Muscle layer of duodenum (tissue), 2 donors: Measurements from ENCODE around the gene TSPAN8.
"Not testable (repeated sequence)": the region's sequence is repeated elsewhere in the genome, so short reads cannot be mapped to it uniquely, and the experiment has no call there.

ENCODE experiments used
- H3K27ac ChIP-seq: one replicate; pipeline ENCODE4 v1.7.0; 2013; ENCODE audit warnings: mild to moderate bottlenecking, low read length
- H3K27me3 ChIP-seq: one replicate; pipeline ENCODE4 v1.7.0; 2013; ENCODE audit warnings: low read depth, mild to moderate bottlenecking, control low read depth, low read length
- H3K36me3 ChIP-seq, 2 donors: one replicate each; pipeline ENCODE4 v1.7.0; 2013; ENCODE audit warnings: low read length in 2 of 2, control low read depth in 1 of 2, mild to moderate bottlenecking in 1 of 2; ENCODE audit not compliant: insufficient read depth in 2 of 2, control insufficient read depth in 1 of 2
- H3K4me1 ChIP-seq, 2 donors: one replicate each; pipeline ENCODE4 v1.7.0; 2013; ENCODE audit warnings: low read length in 2 of 2, mild to moderate bottlenecking in 2 of 2, control low read depth in 1 of 2, moderate library complexity in 1 of 2; ENCODE audit not compliant: insufficient read depth in 2 of 2, control insufficient read depth in 1 of 2
- H3K4me3 ChIP-seq, 2 donors: one replicate each; pipeline ENCODE4 v1.7.0; 2013; ENCODE audit warnings: low read length in 2 of 2, low read depth in 1 of 2, mild to moderate bottlenecking in 1 of 2
- H3K9me3 ChIP-seq, 2 donors: one replicate each; pipeline ENCODE4 v1.7.0; 2013; ENCODE audit warnings: low read length in 2 of 2, control low read depth in 1 of 2, mild to moderate bottlenecking in 1 of 2; ENCODE audit not compliant: control insufficient read depth in 1 of 2
- donor health status: healthy.

The TSPAN8 gene

GRCh38 chr12:71183846-71184245 is 26.0 kb upstream of the TSPAN8 start:
- Histone ChIP-seq H3K4me3 (no peak overlapping the region), H3K36me3 (no peaks in the 10 kb centered on the region), H3K4me1 (no peaks in the 10 kb centered on the region), H3K9me3 (no peaks in the 10 kb centered on the region), H3K27me3 (no peaks in the 10 kb centered on the region), H3K27ac (no peak overlapping the region)

- Histone ChIP-seq H3K4me1 (no peaks in the 10 kb centered on the region), H3K36me3 (no peaks in the 10 kb centered on the region), H3K27ac (no peak overlapping the region), H3K27me3 (no peaks in the 10 kb centered on the region), H3K9me3 (no peaks in the 10 kb centered on the region), H3K4me3 (no peak overlapping the region)
Observed at GRCh38 chr12:71183018-71183417, 25.2 kb upstream of the TSPAN8 start.

DNA sequence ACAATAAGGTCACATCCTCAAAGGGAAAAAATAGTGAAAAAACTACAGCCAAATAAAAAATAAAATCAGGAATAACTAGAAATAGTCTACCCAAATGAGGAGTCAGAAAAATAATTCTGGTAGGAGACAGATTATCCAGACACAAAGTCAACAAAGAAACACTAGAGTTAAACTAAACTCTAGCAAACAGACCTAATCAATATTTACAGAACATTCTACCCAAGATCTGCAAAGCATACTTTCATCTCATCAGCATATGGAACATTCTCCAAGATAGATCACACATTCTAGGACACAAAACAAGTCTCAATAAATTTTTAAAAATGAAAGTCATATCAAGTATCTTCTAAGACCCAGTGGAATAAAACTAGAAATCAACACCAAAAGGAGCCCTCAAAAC is 20.4 kb upstream of the TSPAN8 start:
- Histone ChIP-seq H3K4me3 (no peak overlapping the region), H3K4me1 (no peaks in the 10 kb centered on the region), H3K27ac (no peak overlapping the region), H3K27me3 (no peaks in the 10 kb centered on the region), H3K9me3 (no peaks in the 10 kb centered on the region), H3K36me3 (no peaks in the 10 kb centered on the region)

- no peak overlapping the region for H3K4me3 ChIP-seq
- no peaks in the 10 kb centered on the region for H3K27me3 ChIP-seq
- no peaks in the 10 kb centered on the region for H3K4me1 ChIP-seq
- H3K9me3 ChIP-seq: no peaks in the 10 kb centered on the region
- H3K36me3 ChIP-seq: no peaks in the 10 kb centered on the region
- no peak overlapping the region for H3K27ac ChIP-seq
Observed at GRCh38 chr12:71174825-71175224, 17.0 kb upstream of the TSPAN8 start.

- Histone ChIP-seq H3K36me3 (no peaks in the 10 kb centered on the region), H3K4me1 (no peaks in the 10 kb centered on the region), H3K4me3 (no peak overlapping the region), H3K27ac (no peak overlapping the region), H3K9me3 (no peaks in the 10 kb centered on the region), H3K27me3 (no peaks in the 10 kb centered on the region)
Observed at GRCh38 chr12:71174146-71174545, 16.3 kb upstream of the TSPAN8 start.

DNA sequence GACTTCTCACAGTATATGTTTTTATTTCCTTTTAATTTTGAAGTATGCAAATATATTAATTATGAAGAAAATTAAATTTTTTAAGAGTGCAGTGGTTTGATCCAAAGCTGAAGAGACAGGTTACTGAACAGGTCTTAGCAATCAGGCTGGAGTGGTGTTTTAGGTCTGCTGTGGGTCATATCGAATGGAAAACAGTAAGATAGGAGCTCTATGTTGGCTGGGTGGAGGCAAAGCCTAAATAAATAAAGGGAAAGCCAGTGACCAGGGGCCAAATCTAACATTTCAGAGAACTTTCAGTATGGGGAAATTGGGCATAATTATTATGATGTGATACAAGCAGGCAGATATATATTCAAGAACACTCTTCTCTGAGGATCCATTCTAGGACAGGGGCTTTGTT is 12.7 kb upstream of the TSPAN8 start:
- Histone ChIP-seq H3K27me3 (no peaks in the 10 kb centered on the region), H3K36me3 (no peaks in the 10 kb centered on the region), H3K4me1 (no peaks in the 10 kb centered on the region), H3K9me3 (no peaks in the 10 kb centered on the region), H3K4me3 (no peak overlapping the region), H3K27ac (no peak overlapping the region)

- H3K27ac ChIP-seq: no peak overlapping the region
- no peaks in the 10 kb centered on the region for H3K9me3 ChIP-seq
- no peaks in the 10 kb centered on the region for H3K4me1 ChIP-seq
- H3K27me3 ChIP-seq: no peaks in the 10 kb centered on the region
- no peak overlapping the region for H3K4me3 ChIP-seq
- H3K36me3 ChIP-seq: no peaks in the 10 kb centered on the region
Observed at GRCh38 chr12:71169286-71169685, 11.5 kb upstream of the TSPAN8 start.

DNA sequence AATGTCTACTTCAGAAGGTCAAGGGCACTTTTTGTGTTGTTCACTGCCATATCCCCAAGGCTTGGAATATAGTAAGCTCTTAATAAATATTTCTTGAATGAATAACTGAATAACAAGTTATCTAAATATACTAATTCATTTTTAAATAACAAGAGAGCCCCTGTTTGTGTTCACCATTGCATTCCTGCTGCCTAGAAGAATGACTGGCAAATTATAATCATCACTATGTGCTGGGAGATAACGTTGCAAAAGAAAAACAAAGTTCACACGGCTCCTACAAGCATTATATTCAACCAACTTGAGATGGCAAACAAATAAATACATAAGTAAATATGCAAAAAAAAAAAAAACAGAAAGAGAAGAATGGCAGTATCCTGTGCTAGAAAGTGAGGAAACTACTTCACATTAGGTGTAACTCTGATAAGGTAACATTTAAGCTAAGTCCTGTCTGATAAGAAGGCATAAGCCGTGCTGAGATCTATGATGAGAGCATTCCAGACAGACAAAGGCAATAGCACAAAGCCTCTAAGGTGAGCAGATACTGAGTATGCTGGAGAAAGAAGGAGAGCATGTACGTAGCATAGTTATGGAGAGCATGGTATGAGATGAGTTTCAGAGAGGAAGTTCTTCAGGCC is 9.2 kb upstream of the TSPAN8 start:
- no peak overlapping the region for H3K27ac ChIP-seq
- no peaks in the 10 kb centered on the region for H3K4me1 ChIP-seq
- no peaks in the 10 kb centered on the region for H3K9me3 ChIP-seq
- no peak overlapping the region for H3K4me3 ChIP-seq
- no peaks in the 10 kb centered on the region for H3K36me3 ChIP-seq
- no peaks in the 10 kb centered on the region for H3K27me3 ChIP-seq

GRCh38 chr12:71166280-71166679 is 8.5 kb upstream of the TSPAN8 start:
- H3K27ac ChIP-seq: no peak overlapping the region
- H3K4me1 ChIP-seq: no peaks in the 10 kb centered on the region
- H3K9me3 ChIP-seq: no peaks in the 10 kb centered on the region
- no peaks in the 10 kb centered on the region for H3K36me3 ChIP-seq
- H3K27me3 ChIP-seq: no peaks in the 10 kb centered on the region
- no peak overlapping the region for H3K4me3 ChIP-seq

- H3K27ac ChIP-seq, H3K4me1 ChIP-seq, H3K27me3 ChIP-seq: not testable (repeated sequence)
Observed at GRCh38 chr12:71165780-71166179, 8.0 kb upstream of the TSPAN8 start.

DNA sequence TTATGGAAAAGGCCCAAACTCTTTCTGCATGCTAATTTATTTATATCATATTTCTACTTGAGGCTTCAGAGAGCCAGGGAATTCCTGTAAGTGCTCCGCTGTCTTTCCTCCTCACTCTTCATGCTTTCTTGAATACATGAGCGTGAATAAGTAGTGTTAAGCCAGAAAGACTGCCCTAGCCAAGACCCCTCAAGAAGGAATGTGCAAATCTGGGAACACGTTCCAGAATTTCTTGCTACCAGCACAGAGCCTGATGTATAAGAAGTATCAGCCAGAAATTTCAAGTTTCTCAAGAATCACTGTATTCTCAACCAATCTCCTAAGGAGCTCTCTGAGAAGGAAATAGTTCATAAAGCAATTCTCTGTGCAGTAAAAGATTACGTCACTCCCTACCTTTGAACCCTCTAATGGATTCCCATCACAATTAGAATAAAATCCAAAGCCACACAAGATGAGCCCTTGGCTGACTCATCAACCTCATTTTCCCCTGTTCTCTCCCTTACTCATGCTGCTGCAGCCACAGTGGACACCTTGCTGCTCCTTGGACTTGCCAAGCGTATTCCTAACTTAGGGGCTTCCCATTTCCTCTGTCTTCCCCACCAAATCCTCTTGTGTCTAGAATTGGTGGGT is 6.9 kb upstream of the TSPAN8 start:
- no peaks in the 10 kb centered on the region for H3K36me3 ChIP-seq
- H3K27me3 ChIP-seq: no peaks in the 10 kb centered on the region
- H3K9me3 ChIP-seq: no peaks in the 10 kb centered on the region
- no peak overlapping the region for H3K4me3 ChIP-seq
- peak overlapping the region; percentile 86 for H3K27ac ChIP-seq
- H3K4me1 ChIP-seq: no peaks in the 10 kb centered on the region

More at GRCh38 chr12:71165780-71166179, 8.0 kb upstream of the TSPAN8 start:
- H3K4me3 ChIP-seq, H3K36me3 ChIP-seq, H3K9me3 ChIP-seq: not testable (repeated sequence)

DNA sequence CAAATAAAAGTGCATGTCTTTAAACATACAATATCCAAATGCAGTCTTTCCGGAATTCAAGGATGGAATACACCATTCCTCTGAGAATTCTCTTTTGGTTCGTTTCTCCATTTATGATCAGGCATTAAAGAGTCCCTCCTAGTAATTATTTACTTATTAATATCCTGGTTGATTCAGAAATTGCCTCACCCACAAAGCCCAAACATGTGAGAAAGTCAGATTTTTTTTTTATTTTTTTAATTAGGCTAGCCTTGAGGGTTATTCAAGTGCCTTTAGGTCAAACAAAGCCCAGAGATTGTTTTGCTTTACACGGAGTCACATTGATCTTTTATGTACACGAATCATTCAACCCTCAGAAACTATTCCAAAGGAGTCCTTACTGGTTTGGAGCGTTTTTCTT is 6.4 kb upstream of the TSPAN8 start:
- Histone ChIP-seq H3K4me3 (no peak overlapping the region), H3K27ac (peak overlapping the region; percentile 86), H3K9me3 (no peaks in the 10 kb centered on the region), H3K27me3 (no peaks in the 10 kb centered on the region), H3K4me1 (no peaks in the 10 kb centered on the region), H3K36me3 (no peaks in the 10 kb centered on the region)
